ENCODE data around the gene FCRL2.
"Not testable (repeated sequence)": the region's sequence is repeated elsewhere in the genome, so short reads cannot be mapped to it uniquely, and the experiment has no call there.

Gene FCRL2

GRCh38 chr1:157758018-157758417 is 18.9 kb downstream of the FCRL2 start:
- no peak for DNase-seq (ENCODE audit: low read depth)
- H3K4me3 ChIP-seq (ENCODE audit: control insufficient read depth, low read depth, low read length) = no peak overlapping the region
- TF ChIP-seq CTCF (conservative IDR thresholded peaks at IDR 0.05; ENCODE audit: control insufficient read depth, insufficient read depth, low read depth, low read length) = no peak

DNA sequence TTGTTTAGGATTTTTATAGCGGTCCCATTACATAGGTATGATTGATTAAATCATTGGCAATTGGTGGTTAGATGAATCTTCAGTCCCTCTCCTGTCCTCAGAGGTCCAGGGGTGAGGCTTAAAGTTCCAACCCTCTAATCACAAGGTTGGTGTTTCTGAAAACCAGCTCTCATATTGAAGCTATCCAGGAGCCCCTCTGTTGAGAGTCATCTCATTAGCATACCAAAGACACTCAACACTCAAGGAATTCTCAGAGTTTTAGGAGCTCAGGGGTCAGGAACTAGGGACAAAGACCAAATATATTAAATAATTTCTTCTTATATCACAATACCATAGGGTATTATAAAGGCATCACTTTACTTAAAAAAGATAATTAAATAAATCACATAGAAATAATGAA is 23.3 kb downstream of the FCRL2 start:
- H3K4me3 ChIP-seq (ENCODE audit: control insufficient read depth, low read depth, low read length) = no peak overlapping the region
- DNase-seq (ENCODE audit: low read depth) = no peak
- TF ChIP-seq CTCF (conservative IDR thresholded peaks at IDR 0.05; ENCODE audit: control insufficient read depth, insufficient read depth, low read depth, low read length) = no peak

DNA sequence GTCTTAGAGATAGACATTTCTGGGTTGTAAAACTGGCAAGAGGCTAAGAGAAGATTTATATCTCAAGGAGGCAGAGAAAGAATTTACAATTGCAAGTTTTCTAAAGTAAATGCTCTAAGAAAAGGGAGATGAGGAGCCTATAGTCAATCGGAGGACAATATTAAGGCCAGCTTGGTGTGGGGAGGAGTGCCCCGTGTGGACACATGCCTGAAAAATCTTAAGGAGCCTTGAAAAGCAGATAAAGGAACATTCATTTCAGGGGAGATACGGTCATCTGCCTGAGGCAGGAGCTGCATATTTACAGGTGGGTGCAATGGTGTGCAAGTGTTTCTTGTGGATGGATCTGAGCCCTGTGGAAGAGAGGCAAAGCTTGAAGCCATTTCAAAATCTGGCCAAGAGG is 25.6 kb downstream of the FCRL2 start:
- DNase-seq (ENCODE audit: low read depth) = no peak
- no peak overlapping the region for H3K4me3 ChIP-seq (ENCODE audit: control insufficient read depth, low read depth, low read length)
- no peak for TF ChIP-seq CTCF (conservative IDR thresholded peaks at IDR 0.05; ENCODE audit: control insufficient read depth, insufficient read depth, low read depth, low read length)

DNA sequence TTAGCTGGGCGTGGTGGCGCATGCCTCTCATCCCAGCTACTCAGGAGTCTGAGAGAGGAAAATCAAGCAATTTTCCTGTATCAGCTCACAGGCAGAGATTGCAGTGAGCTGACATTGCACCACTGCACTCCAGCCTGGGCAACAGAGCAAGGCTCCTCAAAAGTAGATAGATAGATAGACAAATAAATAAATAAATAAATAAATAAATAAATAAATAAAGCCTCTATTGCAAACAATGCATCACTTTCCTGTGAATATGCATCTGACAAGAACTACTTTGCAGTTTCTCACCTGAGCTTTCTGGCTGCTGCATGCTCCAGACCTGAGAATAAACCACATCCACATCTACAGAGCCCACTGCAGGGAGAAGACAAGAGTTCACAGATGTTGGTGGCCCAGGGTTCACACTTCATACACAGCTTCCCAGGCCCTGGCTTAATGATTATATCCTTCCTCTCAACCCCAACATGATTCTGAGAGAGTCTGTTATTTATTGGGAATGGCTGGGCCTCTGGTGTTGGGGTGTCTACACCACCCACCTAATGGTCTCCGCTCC is 28.6 kb downstream of the FCRL2 start:
- TF ChIP-seq CTCF (conservative IDR thresholded peaks at IDR 0.05; ENCODE audit: control insufficient read depth, insufficient read depth, low read depth, low read length) = no peak
- DNase-seq (ENCODE audit: low read depth) = no peak
- no peak overlapping the region for H3K4me3 ChIP-seq (ENCODE audit: control insufficient read depth, low read depth, low read length)

DNA sequence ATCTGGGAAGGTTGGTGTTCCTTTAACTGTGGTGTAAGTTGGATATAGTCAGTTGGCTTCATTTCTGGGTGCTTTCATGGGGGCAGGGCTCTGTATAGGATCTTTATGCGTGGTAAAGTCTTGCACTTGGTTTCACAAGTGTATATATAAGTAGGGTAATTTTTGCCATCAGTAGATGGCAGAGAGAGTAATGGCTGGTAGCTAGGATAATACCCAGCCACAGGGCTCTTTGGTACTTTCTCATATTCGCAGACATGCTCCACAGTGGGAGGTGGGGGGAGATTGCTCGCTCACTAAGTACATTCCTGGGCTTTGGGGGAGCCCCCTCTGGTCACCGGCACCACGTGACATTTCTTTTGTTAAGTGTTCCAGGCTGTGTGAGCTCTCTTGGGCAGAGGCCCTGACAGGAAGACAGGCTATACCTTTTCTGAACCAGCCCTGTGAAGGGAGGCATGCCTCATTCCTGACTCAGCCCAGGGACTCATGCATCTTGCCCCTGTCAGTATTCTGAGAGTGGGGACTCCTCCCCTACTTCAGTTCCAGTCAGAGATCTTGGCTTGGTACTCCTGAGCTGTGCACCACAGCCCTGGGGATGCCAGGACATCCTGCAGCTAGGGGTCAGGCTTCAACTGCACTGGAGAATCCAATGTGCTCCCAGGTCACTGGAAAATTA is 37.6 kb downstream of the FCRL2 start:
- TF ChIP-seq CTCF (conservative IDR thresholded peaks at IDR 0.05; ENCODE audit: control insufficient read depth, insufficient read depth, low read depth, low read length) = no peak
- DNase-seq (ENCODE audit: low read depth) = no peak
- no peak overlapping the region for H3K4me3 ChIP-seq (ENCODE audit: control insufficient read depth, low read depth, low read length)

DNA sequence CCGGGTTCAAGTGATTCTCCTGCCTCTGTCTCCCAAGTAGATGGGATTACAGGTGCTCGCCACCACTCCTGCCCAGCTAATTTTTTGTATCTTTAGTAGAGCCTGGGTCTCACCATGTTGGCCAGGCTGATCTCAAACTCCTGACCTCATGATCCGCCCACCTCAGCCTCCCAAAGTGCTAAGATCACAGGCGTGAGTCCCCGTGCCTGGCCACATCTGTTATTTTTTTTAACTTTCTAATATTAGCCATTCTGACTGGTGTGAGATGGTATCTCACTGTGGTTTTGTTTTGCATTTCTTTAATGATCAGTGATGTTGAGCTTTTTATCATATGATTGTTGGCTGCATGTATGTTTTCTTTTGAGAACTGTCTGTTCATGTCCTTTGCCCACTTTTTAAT is 40.9 kb downstream of the FCRL2 start:
- not testable (repeated sequence) for H3K4me3 ChIP-seq (ENCODE audit: control insufficient read depth, low read depth, low read length); DNase-seq (ENCODE audit: low read depth)

DNA sequence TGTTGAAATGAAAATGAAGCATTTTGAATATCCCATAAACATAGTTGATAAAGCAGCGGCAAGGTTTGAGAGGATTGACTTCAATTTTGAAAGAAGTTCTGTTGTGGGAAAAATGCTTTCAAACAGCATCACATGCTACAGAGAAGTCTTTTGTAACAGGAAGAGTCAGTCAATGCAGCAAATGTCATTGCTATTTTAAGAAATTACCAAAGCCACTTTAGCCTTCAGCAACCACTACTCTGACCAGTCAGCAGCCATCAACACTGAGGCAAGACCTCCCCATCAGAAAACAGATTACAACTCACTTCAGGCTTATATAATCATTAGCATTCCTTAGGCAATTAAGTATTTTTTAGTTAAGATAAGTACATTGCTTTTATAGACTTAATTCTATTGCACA is 42.6 kb downstream of the FCRL2 start:
- H3K4me3 ChIP-seq (ENCODE audit: control insufficient read depth, low read depth, low read length) = no peak overlapping the region
- no peak for TF ChIP-seq CTCF (conservative IDR thresholded peaks at IDR 0.05; ENCODE audit: control insufficient read depth, insufficient read depth, low read depth, low read length)
- DNase-seq (ENCODE audit: low read depth) = no peak
